ENCODE results near the gene PATJ. TPM values are rescaled to one million over a fixed set of nuclear protein-coding genes. Genes with fewer than 3 reads are reported as not detected.
"Not testable (repeated sequence)": the region's sequence is repeated elsewhere in the genome, so short reads cannot be mapped to it uniquely, and the experiment has no call there.

Gene PATJ
- total RNA-seq, 4 donors from 2014 or later = 54.9 to 187 (median 62.1) TPM

- H3K27ac ChIP-seq = no peak overlapping the region
- DNase-seq (ENCODE audit: low spot score in 2 of 2) = no peak
- H3K27me3 ChIP-seq = no peaks in the 10 kb centered on the region
- no peak for TF ChIP-seq POLR2AphosphoS5 (IDR thresholded peaks at IDR 0.05)
- TF ChIP-seq CTCF (IDR thresholded peaks at IDR 0.05) = no peak
- no peaks in the 10 kb centered on the region for H3K9me3 ChIP-seq
- no peak overlapping the region for H3K4me3 ChIP-seq
- H3K36me3 ChIP-seq = peaks cover 27% of the 10 kb centered on the region
- H3K4me1 ChIP-seq = no peaks in the 10 kb centered on the region
Measured at GRCh38 chr1:61711969-61712368, 30.3 kb upstream of the PATJ start.

GRCh38 chr1:61718996-61719663 lies 23.1 kb upstream of the PATJ start:
- 85% methylated on average over 8 of the region's 8 CpGs for WGBS
- not testable (repeated sequence) for H3K27ac ChIP-seq

GRCh38 chr1:61724506-61724812 lies 17.8 kb upstream of the PATJ start:
- Histone ChIP-seq H3K27me3 (no peaks in the 10 kb centered on the region), H3K27ac (peak overlapping the region; percentile 95), H3K9me3 (no peaks in the 10 kb centered on the region), H3K36me3 (peaks cover 16% of the 10 kb centered on the region), H3K4me3 (peak overlapping the region; percentile 97), H3K4me1 (peaks cover 15% of the 10 kb centered on the region)
- no peak for DNase-seq (ENCODE audit: low spot score in 2 of 2)
- TF ChIP-seq POLR2A (IDR thresholded peaks at IDR 0.05) (no peak), POLR2AphosphoS5 (IDR thresholded peaks at IDR 0.05) (no peak), CTCF (IDR thresholded peaks at IDR 0.05) (no peak), EP300 (IDR thresholded peaks at IDR 0.05) (no peak)
- WGBS = 0% methylated on average over 3 of the region's 3 CpGs

More at GRCh38 chr1:61718996-61719663, 23.1 kb upstream of the PATJ start:
- not testable (repeated sequence) for H3K9me3 ChIP-seq; H3K27me3 ChIP-seq; H3K4me1 ChIP-seq; H3K4me3 ChIP-seq; DNase-seq (ENCODE audit: low spot score in 2 of 2)
- H3K36me3 ChIP-seq = peaks cover 24% of the 10 kb centered on the region

GRCh38 chr1:61724813-61725694 lies 17.2 kb upstream of the PATJ start, which contains the start of gene TM2D1:
TSS of gene TM2D1 (minus strand) at chr1:61725141. CDS start at chr1:61725120, 21 bp downstream.
- TF ChIP-seq EP300 (IDR thresholded peaks at IDR 0.05) (no peak), POLR2A (IDR thresholded peaks at IDR 0.05) (peak; percentile 78 to 98), CTCF (IDR thresholded peaks at IDR 0.05) (no peak), POLR2AphosphoS5 (IDR thresholded peaks at IDR 0.05) (peak; percentile 83 to 97 (median 86))
- WGBS = under 1% methylated on average over 38 of the region's 45 CpGs
- DNase-seq (ENCODE audit: low spot score in 2 of 2) = peak; percentile 93 to 94
- Histone ChIP-seq H3K36me3 (peaks cover 10% of the 10 kb centered on the region), H3K27ac (peak within 1 kb of the TSS; percentile 95), H3K9me3 (no peaks in the 10 kb centered on the region), H3K27me3 (no peaks in the 10 kb centered on the region), H3K4me1 (peaks cover 15% of the 10 kb centered on the region), H3K4me3 (peak within 1 kb of the TSS; percentile 97)

- Histone ChIP-seq H3K9me3 (no peaks in the 10 kb centered on the region), H3K36me3 (no peaks in the 10 kb centered on the region), H3K27ac (no peak overlapping the region), H3K4me1 (peaks cover 15% of the 10 kb centered on the region), H3K4me3 (no peak overlapping the region), H3K27me3 (no peaks in the 10 kb centered on the region)
- 84% methylated on average over 3 of the region's 3 CpGs for WGBS
- DNase-seq (ENCODE audit: low spot score in 2 of 2) = no peak
- TF ChIP-seq CTCF (IDR thresholded peaks at IDR 0.05) (no peak), POLR2A (IDR thresholded peaks at IDR 0.05) (no peak), POLR2AphosphoS5 (IDR thresholded peaks at IDR 0.05) (no peak), EP300 (IDR thresholded peaks at IDR 0.05) (no peak)
Measured at GRCh38 chr1:61727544-61727943, 14.7 kb upstream of the PATJ start.

GRCh38 chr1:61730679-61731078 lies 11.6 kb upstream of the PATJ start:
- 40% methylated on average over 1 of the region's 1 CpG for WGBS
- H3K36me3 ChIP-seq; H3K4me1 ChIP-seq; H3K27me3 ChIP-seq; H3K9me3 ChIP-seq; H3K4me3 ChIP-seq; H3K27ac ChIP-seq; DNase-seq (ENCODE audit: low spot score in 2 of 2): not testable (repeated sequence)
